Lung microvascular endothelial cell (primary cell): Measurements from ENCODE around the gene AP3D1. TPM values are rescaled to one million over a fixed set of nuclear protein-coding genes. Genes with fewer than 3 reads are reported as not detected.

Experiments
- DNase-seq, 2 donors: peaks; one replicate each; pipeline versions ENCODE4 v3.0.0 to v3.0.0-alpha.2; 2010; ENCODE audit warnings: low read depth in 2 of 2
- total RNA-seq: library from RNA; depleted of rRNA; stranded (reverse); fragments of >200 nt; gene quantifications from 2 replicates; pipeline ENCODE4 v1.2.1, GENCODE V29; 2014

AP3D1 gene
- total RNA-seq, 1 donor from 2014 or later, result 63.3 TPM

DNA sequence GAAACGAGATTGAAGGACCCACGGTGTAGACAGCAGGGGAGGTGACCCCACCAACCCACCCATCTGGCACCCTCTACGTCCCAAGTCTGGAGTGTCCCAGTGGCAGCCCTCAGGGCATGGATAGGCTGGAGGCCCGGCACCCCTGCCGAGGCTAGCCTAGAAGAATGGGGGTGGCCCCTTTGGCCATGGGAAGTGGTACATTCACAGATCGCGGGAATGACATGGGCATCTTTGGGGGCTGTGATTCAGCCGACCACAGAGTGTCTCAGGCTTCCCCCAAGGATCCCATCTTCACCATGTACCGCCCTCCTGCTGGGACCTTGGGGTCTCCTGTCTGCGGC lies 89.0 kb downstream of the AP3D1 start:
- DNase-seq, result no peak

- peak; percentile 98 to 99 for DNase-seq
Observed at GRCh38 chr19:2061495-2062388, 89.6 kb downstream of the AP3D1 start.

DNA sequence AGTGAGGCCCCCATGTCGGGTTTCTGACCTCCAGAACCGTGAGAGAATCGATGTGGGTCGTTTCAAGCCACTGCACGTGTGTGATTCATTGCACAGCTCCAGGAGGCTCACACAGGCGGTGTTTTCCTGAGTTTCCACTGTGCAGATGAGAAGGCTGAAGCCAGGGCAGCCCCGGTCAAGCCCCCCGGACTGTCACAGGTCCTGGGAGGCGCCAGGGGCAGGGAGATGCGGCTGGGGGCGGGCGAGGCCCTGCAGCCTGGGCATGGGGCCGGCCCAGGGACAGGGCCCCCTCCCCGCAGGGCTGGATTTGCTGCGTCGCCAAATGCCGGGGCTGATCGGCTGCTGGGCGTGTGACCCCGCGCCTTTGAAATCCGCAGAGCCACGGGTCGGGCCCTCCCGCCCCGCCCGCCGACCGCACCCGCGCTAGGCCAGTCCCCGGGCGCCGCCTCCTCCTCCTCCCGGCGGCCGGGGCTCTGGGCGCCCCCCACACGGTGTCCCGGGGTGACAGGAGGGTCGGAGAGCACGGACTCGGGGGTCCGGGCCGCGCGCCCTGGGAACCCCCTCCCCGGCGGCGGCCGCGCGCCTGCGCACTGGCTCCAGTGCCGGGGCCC lies 90.4 kb downstream of the AP3D1 start:
- peak; percentile 67 to 86 for DNase-seq

DNA sequence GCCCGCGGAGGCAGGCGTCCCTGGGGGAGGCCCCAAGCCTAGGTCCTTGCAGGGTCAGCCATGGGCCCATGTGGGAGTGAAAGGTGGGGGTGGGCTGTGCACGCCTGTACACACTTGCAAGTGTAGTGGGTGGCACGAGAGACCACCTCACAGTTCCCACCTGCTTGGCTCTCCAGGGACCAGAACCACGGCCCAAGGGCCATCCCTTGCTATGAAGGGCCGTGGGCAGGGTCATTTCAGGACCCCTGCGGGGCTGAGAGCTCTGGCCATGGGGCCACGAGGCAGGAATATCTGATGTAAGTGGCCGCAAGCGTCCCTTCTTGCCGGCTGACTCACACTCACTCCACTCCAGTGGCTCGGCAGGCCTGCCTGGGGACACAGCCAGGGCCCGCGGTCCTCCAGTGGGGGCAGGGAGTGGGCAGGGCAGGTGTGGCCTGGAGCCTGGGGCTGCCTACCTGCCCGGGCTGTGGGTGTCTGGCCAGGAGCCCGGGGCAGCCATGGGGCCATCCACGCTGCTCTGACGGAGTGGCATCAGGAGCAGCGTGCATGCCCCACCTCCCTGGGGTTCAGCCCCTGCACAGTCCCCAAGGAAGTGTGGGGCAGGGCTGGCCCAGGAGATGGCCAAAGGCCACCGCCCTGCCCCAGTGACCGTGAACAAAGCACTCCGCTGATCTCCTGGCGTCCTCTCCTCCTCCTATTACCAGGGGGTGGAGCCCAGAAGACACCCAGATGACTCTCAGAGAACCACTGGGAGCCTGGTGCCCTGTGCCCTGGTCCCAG lies 91.8 kb downstream of the AP3D1 start:
- peak; percentile 35 to 47 for DNase-seq

GRCh38 chr19:2058570-2059421 lies 92.6 kb downstream of the AP3D1 start:
- DNase-seq, result no peak

DNA sequence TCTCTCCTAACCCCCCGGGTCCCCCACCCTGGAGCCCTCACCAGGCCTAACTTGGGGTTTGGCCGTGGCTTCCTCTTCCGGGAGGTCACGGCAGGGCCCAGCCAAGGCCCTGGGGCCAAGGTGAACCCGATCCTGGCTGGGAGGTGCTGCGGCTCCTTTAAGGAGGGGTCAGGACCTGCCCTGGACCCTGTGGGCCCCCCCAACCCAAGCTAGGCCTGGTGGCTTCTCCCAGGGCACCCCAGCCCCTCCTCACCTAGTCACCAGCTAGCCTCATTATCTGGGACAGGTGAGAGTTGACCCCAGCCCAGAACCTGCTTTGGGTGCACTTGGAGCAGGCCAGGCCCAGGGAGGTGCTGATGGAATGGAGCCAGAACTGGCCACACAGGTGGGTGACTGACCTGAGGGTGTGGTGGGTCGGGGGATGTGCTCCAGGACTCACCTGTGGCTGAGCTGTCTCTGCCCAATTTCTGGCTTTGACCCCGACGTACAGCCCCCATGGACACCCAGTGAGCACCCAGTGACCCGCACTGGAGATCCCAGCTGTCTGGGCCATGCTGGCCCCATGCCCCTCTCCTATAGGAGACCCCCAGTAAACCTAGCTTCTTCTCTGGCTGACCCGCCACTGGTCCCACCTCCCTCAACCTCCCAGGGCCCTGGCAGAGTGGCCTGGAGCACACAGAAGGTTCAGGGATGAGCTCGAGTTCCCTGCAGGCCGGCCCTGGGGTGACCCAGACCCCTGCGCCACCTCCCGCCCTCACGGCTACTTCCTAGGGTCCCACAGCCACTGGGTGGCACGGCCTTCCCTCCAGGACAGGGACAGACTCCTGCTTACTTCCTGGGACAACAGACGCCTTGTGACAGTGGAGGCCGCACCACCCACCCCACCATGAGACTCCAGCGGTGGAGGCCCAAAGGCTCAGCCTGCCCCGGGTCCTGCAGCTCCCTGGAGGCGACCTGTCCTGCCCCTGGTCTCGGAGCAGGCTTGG lies 93.6 kb downstream of the AP3D1 start:
- DNase-seq, result no peak

GRCh38 chr19:2056837-2057192 lies 94.6 kb downstream of the AP3D1 start:
- DNase-seq, result no peak

GRCh38 chr19:2055931-2056836 lies 95.2 kb downstream of the AP3D1 start:
- peak; percentile 37 to 70 for DNase-seq

DNA sequence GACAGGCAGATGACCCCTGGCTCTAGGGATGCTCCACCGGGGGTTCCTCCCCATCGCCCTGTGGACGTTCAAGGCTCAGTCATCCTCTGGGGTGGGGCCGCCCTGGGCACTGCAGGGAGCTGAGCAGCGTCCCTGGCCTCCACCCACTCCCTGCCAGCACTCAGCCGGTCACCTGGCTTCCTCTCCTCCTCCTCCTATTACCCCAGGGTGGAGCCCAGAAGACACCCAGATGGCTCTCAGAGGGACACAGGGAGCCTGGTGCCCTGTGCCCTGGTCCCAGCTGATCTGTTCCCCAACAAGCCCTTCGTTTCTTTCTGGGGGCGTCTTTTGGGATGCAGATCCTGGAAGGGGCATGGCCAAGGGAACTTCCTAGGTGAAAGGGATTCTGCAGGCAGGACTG lies 96.6 kb downstream of the AP3D1 start:
- no peak for DNase-seq

GRCh38 chr19:2053601-2054389 lies 97.6 kb downstream of the AP3D1 start:
- DNase-seq, result peak; percentile 49 to 98

GRCh38 chr19:2051773-2052704 lies 99.3 kb downstream of the AP3D1 start:
- peak in 1 of 2 donors; percentile 86 for DNase-seq

DNA sequence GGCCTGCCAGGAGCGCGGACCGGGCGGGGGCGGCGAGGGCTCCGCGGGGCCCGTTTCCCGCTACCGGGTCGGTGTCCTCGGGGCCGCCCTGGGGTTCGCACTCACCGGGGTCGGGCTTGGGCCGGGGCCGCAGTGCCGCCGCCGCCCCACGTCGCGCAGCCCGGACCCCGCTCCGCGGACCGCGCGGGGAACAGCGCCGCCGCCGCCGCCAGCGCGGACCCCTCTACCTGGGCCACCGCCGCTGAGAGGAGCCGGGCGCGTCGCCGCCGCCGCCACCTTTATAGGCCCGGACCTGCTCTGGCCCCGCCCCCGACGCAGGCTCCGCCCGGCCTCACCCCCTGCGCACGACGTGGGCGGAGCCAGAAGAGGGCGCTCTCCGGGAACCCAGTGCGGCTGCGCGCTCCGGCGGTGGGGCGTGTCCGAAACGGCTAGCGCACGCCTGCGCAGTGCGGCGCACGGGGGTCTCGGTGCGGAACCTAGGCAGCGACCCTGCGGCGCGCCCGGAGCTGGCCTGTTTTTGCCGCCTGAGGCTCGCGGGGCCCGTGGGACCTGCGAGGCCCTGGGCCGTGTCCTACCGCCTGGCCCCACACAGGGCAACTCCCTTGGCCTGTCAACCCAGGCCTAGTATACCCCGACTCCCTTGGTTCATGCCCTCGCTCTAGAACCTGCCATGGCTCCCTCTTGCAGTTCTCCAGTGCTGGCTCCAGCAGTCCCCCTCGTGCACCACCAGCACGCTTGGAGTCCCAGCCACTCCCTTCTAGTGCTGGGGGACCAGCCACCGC lies 100.2 kb downstream of the AP3D1 start, which contains the start of gene MKNK2:
MKNK2 (minus strand) TSS at position 254 of the 782 bp plus-strand sequence. CDS start 393 bp downstream, outside the sequence.
- peak; percentile 88 to 95 for DNase-seq
